ENCODE results near the gene MED10. TPM values are rescaled to one million over a fixed set of nuclear protein-coding genes. Genes with fewer than 3 reads are reported as not detected.

Gene MED10
- total RNA-seq, 1 experiment from 2014 or later = 34.0 TPM

Other genes with a start within 250 kb of the MED10 start
- gene UBE2QL1, start 70.3 kb upstream of the MED10 start, total RNA-seq (2021; ENCODE audit: unreplicated experiment) = not detected